Natural killer cell (primary cell): ENCODE data around the gene DIP2C. TPM values are rescaled to one million over a fixed set of nuclear protein-coding genes. Genes with fewer than 3 reads are reported as not detected.

Experiments used
- ATAC-seq, 3 donors: fragments of 150-1000 bp in 2 of 3; fragments of 200-7000 bp in 1 of 3; cut with Tn5 transposase; 1 replicate in 1 of 3; 2 replicates in 2 of 3; pipeline ENCODE4 v1.10.0; 2021; ENCODE audit warnings: mild to moderate bottlenecking in 2 of 3, moderate library complexity in 2 of 3
- DNase-seq, 2 donors: peaks; one replicate each; pipeline versions ENCODE4 v3.0.0 to v3.0.0-alpha.2; 2013 to 2021; ENCODE audit warnings: mixed read lengths in 1 of 2
- H3K27ac ChIP-seq: one replicate; pipeline ENCODE4 v1.5.1; 2013; ENCODE audit warnings: mild to moderate bottlenecking, low read length
- H3K27me3 ChIP-seq: one replicate; pipeline ENCODE4 v1.6.1; 2013; ENCODE audit warnings: low read length; ENCODE audit not compliant: control insufficient read depth, insufficient read depth
- H3K36me3 ChIP-seq: one replicate; pipeline ENCODE4 v1.6.1; 2013; ENCODE audit warnings: low read length; ENCODE audit not compliant: control insufficient read depth, insufficient read depth
- H3K4me1 ChIP-seq: one replicate; pipeline ENCODE4 v1.6.1; 2013; ENCODE audit warnings: low read length; ENCODE audit not compliant: control insufficient read depth, insufficient read depth
- H3K4me3 ChIP-seq: one replicate; pipeline ENCODE4 v1.5.1; 2013; ENCODE audit warnings: low read length
- H3K9me3 ChIP-seq: one replicate; pipeline ENCODE4 v1.6.1; 2013; ENCODE audit warnings: low read length; ENCODE audit not compliant: control insufficient read depth, insufficient read depth
- H3K27ac Mint-ChIP-seq, 2 donors: one replicate each; pipeline ENCODE4 v1.8.0; 2022; ENCODE audit warnings: mild to moderate bottlenecking in 2 of 2, mixed read lengths in 2 of 2, moderate library complexity in 1 of 2
- H3K27me3 Mint-ChIP-seq, 2 donors: one replicate each; pipeline ENCODE4 v1.8.0; 2022; ENCODE audit warnings: low read depth in 2 of 2, mixed read lengths in 2 of 2
- H3K36me3 Mint-ChIP-seq: one replicate; pipeline ENCODE4 v1.8.0; 2022; ENCODE audit warnings: mixed read lengths
- H3K4me1 Mint-ChIP-seq, 2 donors: one replicate each; pipeline ENCODE4 v1.8.0; 2022; ENCODE audit warnings: mixed read lengths in 2 of 2
- H3K4me3 Mint-ChIP-seq: one replicate; pipeline ENCODE4 v1.8.0; 2022; ENCODE audit warnings: mild to moderate bottlenecking, moderate library complexity, mixed read lengths
- H3K9me3 Mint-ChIP-seq, 2 donors: one replicate each; pipeline ENCODE4 v1.8.0; 2022; ENCODE audit warnings: mixed read lengths in 2 of 2
- CTCF ChIP-seq: fragments of 200-600 bp; IDR thresholded peaks from one replicate; pipeline ENCODE4 v1.8.0; 2022; ENCODE audit warnings: antibody characterized with exemption
- WGBS: methylation state at CpG from one replicate; pipeline ENCODE4 v1.1.7; 2013; ENCODE audit warnings: missing lambda C conversion rate; ENCODE audit not compliant: insufficient coverage; 5-methylcytosine and 5-hydroxymethylcytosine counted together
- intact Hi-C: fragments of 100-400 bp; cut with micrococcal nuclease; formaldehyde crosslinking; loops from one replicate; pipeline ENCODE4 v1.14.2; 2022
- total RNA-seq, 4 donors: library from RNA; stranded (reverse); fragments of 120-200 nt in 1 of 4; gene quantifications; one replicate each; pipeline versions ENCODE4 v1.2.3 to v1.2.4, GENCODE V29; 2013 to 2022

DIP2C gene
- total RNA-seq, 3 donors from 2014 or later (not counting 1 experiment from before 2014, with no cell fraction given): 1.5 to 5.8 (median 3.8) TPM

GRCh38 chr10:378930-379704 is 310.4 kb downstream of the DIP2C start:
- Histone ChIP-seq H3K4me3 (no peak overlapping the region), H3K27ac (no peak overlapping the region), H3K4me1 (peaks cover 23% of the 10 kb centered on the region), H3K9me3 (peaks cover 8% of the 10 kb centered on the region), H3K27me3 (no peaks in the 10 kb centered on the region), H3K36me3 (no peaks in the 10 kb centered on the region)
- H3K4me1 Mint-ChIP-seq: peaks cover 36 to 42% of the 10 kb centered on the region in 2 donors
- H3K4me3 Mint-ChIP-seq: no peak overlapping the region
- 97% methylated on average over 16 of the region's 16 CpGs for WGBS
- TF ChIP-seq CTCF: no peak
- H3K27ac Mint-ChIP-seq: no peak overlapping the region
- H3K9me3 Mint-ChIP-seq: peaks cover 2% of the 10 kb centered on the region in 2 donors
- DNase-seq: no peak
- no peak for ATAC-seq
- H3K27me3 Mint-ChIP-seq: peaks cover 21 to 41% of the 10 kb centered on the region in 2 donors
- H3K36me3 Mint-ChIP-seq: peaks cover 10% of the 10 kb centered on the region
- intact Hi-C loops: no loop called here

GRCh38 chr10:378230-378929 is 311.1 kb downstream of the DIP2C start:
- Mint-ChIP-seq H3K27me3 (peaks cover 15 to 34% of the 10 kb centered on the region in 2 donors), H3K4me3 (no peak overlapping the region), H3K4me1 (peaks cover 36% of the 10 kb centered on the region in 2 donors), H3K36me3 (peaks cover 10% of the 10 kb centered on the region), H3K27ac (no peak overlapping the region), H3K9me3 (peaks cover 2% of the 10 kb centered on the region in 2 donors)
- Histone ChIP-seq H3K4me3 (no peak overlapping the region), H3K27ac (no peak overlapping the region), H3K27me3 (no peaks in the 10 kb centered on the region), H3K4me1 (peaks cover 23% of the 10 kb centered on the region), H3K9me3 (peaks cover 8% of the 10 kb centered on the region), H3K36me3 (no peaks in the 10 kb centered on the region)
- no peak for DNase-seq
- no peak for TF ChIP-seq CTCF
- intact Hi-C loops: no loop called here
- WGBS: 93% methylated on average over 14 of the region's 14 CpGs
- ATAC-seq: no peak

GRCh38 chr10:377228-377627 is 312.2 kb downstream of the DIP2C start:
- peaks cover 9% of the 10 kb centered on the region for H3K36me3 Mint-ChIP-seq
- Histone ChIP-seq H3K36me3 (no peaks in the 10 kb centered on the region), H3K4me1 (peaks cover 17% of the 10 kb centered on the region), H3K4me3 (no peak overlapping the region), H3K9me3 (peaks cover 8% of the 10 kb centered on the region), H3K27me3 (no peaks in the 10 kb centered on the region), H3K27ac (no peak overlapping the region)
- no peak overlapping the region for H3K4me3 Mint-ChIP-seq
- DNase-seq (no peak), ATAC-seq (no peak)
- WGBS: 53% methylated on average over 8 of the region's 10 CpGs
- no peak for TF ChIP-seq CTCF
- peaks cover 15 to 42% of the 10 kb centered on the region in 2 donors for H3K27me3 Mint-ChIP-seq
- H3K27ac Mint-ChIP-seq: no peak overlapping the region
- intact Hi-C loops: no loop called here
- peaks cover 31 to 32% of the 10 kb centered on the region in 2 donors for H3K4me1 Mint-ChIP-seq
- peaks cover 2% of the 10 kb centered on the region in 2 donors for H3K9me3 Mint-ChIP-seq
